Activated CD4-positive, alpha-beta T cell treated with anti-CD3 and anti-CD28 coated beads, Interleukin-2, Interleukin-6, amounts not matched to agents 100 ng/mL and 50 ng/mL, durations not matched to agents 16 hours and 8 hours (primary cell): Measurements from ENCODE around the gene PSME3.
"Not testable (repeated sequence)": the region's sequence is repeated elsewhere in the genome, so short reads cannot be mapped to it uniquely, and the experiment has no call there.

Experiments
- DNase-seq: peaks from one replicate; pipeline ENCODE4 v3.0.0-alpha.2; 2020

The PSME3 gene

GRCh38 chr17:42851371-42852240 lies 18.4 kb downstream of the PSME3 start:
- DNase-seq, result not testable (repeated sequence)

GRCh38 chr17:42852351-42852750 lies 19.2 kb downstream of the PSME3 start:
- DNase-seq, result no peak

DNA sequence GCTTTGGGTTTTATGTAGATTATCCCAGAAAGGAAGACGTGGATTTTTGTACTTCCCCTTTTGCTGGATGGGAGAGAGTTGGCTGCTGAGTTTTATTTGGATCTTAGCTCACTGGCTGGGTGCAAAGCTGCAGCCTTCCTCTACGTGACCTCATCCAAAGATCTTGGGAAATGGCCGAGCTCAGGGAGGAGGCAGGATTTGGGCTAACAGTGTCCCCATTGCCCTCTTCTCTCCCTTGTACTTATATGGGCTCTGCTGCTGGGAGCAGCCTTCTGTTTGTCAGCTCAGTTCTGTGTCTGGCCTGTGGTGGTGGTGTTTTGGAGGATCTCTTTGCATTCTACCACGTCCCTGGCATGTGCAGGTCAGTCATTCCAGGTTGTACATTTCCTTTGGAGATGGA lies 19.8 kb downstream of the PSME3 start:
- no peak for DNase-seq

DNA sequence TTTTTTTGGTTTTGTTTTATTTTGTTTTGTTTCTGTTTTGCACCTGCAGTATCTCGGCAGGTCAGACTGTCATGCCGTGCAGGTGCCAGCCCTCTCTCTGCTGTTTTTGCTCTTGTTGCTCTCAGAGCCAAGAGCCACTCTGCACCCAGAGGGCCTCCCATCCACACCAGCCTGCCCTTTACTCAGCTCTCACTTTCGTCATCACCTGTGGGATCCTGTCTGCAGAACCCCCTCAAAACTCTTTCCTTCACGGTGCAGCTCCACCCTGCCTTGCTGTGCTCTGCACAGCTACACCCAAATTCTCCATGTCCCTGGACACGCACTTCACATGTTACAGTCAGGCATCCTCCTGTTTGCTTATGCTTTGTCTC lies 20.4 kb downstream of the PSME3 start:
- no peak for DNase-seq

- no peak for DNase-seq
Observed at GRCh38 chr17:42853968-42854790, 21.0 kb downstream of the PSME3 start.

GRCh38 chr17:42855048-42855596 lies 21.9 kb downstream of the PSME3 start:
- DNase-seq, result no peak

- DNase-seq, result not testable (repeated sequence)
Observed at GRCh38 chr17:42856093-42856492, 22.9 kb downstream of the PSME3 start.

DNA sequence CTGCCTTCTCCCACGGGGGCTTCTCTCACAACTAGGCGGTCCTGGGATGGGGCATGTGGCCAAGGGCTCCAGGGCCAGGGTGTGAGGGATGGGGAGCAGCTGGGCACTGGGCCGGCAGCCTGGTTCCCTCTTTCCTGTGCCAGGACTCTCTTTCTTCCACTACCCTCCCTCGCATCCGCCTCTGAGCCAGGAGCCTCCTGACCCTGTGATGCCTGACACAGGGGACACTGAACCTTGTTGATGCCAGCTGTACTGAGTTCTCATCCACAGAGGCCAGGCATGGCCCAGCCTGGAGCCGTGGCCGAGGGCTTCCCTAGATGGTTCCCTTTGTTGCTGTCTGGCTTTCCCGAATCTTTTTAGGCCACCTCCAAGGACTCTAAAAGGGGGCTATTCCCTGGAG lies 23.3 kb downstream of the PSME3 start:
- not testable (repeated sequence) for DNase-seq

DNA sequence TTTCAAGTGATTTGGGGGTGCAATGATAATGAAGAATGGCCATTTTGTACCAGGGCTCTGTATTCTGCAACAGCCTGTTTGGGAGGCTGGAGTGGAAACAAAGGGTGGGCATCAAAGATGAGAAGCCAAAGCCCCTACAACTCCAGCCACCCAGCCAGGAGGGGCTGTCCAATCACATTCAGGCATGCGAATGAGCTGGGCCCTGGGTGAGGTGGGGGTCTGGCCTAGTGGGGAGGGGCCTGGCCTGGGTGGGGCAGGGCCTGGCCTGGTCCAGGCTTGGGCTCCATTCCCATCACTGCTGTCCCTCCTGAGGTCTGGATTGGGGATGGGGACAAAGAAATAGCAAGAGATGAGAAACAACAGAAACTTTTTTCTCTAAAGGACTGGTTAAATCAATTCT lies 24.2 kb downstream of the PSME3 start:
- no peak for DNase-seq

DNA sequence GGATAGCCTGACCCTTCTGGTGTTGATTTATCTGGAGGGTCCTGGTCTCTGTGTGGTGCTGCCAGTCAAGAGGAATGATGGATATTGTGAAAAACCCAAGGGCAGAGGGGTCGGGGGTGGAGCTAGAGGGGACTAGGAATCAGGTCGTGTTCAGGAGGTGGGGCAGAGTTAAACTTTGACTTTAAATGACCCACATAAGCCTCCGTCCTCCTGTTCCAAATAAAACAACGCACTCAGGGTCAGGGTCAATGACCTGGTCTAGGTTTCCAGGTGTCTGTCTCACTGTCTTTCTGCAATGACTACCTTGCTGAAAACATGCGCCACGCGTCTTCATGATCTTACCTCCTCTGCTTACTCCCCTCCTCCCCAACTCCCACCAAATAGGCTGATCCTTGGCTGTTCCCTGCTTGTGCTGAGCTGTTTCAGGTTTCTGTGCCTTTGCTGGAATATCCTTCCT lies 32.5 kb downstream of the PSME3 start:
- DNase-seq, result no peak

DNA sequence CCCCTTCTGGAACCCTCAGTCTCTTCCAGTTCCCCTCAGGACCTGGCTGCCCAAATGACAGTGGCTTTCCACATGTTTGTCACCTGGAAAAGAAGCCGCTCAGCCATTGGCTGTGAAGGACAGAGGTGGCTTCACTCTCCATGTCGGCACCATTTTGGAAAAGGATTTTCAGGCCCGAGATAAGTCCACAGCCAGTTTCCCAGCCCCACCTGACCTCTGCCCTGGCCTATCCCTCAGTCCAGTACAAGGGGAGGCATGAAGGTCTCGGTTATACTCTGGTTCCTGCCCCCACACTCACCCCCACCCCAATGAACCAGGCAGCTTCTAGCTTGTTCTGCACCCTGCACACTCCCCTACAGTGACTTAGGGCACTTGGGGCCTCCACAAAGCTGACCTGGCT lies 33.0 kb downstream of the PSME3 start:
- no peak for DNase-seq

DNA sequence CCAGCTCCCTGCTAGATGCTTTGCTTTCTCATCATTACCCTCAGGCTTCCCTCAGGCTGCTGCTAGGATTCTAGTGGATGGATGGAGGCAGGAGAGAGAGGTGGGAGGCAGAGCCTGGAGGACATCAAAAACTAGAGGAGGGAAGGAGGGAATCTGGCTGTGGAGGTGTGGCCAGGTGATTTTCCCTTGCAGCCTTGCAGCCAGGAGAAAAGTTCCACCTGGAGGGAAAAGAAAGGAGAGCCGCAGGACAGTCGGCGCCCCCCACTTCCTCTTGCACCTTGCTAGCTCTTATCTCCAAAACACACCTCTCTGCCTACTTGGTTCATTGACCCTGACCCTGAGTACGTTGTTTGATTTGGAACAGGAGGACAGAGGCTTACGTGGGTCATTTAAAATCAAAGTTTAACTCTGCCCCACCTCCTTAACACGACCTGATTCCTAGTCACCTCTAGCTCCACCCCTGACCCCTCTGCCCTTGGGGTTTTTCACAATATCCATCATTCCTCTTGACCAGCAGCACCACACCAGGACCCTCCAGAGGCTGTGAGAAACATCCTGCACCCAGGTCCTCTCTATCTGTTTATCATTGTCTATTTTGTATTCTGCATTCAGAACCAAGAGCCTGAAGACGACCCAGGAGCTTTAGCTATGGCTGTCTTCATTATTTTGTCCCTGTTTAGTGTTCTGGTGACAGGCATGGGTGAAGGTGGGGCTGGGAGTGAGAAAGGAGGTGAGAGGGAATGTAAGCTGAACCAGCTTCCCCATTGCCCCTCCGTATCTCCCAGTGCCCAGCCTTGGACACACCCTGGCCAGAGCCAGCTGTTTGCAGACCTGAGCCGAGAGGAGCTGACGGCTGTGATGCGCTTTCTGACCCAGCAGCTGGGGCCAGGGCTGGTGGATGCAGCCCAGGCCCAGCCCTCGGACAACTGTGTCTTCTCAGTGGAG lies 33.7 kb downstream of the PSME3 start:
- DNase-seq, result no peak

DNA sequence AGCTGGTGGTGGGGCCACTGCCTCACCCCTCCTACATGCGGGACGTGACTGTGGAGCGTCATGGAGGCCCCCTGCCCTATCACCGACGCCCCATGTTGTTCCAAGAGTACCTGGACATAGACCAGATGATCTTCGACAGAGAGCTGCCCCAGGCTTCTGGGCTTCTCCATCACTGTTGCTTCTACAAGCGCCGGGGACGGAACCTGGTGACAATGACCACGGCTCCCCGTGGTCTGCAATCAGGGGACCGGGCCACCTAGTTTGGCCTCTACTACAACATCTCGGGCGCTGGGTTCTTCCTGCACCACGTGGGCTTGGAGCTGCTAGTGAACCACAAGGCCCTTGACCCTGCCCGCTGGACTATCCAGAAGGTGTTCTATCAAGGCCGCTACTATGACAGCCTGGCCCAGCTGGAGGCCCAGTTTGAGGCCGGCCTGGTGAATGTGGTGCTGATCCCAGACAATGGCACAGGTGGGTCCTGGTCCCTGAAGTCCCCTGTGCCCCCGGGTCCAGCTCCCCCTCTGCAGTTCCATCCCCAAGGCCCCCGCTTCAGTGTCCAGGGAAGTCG lies 34.6 kb downstream of the PSME3 start:
- not testable (repeated sequence) for DNase-seq

DNA sequence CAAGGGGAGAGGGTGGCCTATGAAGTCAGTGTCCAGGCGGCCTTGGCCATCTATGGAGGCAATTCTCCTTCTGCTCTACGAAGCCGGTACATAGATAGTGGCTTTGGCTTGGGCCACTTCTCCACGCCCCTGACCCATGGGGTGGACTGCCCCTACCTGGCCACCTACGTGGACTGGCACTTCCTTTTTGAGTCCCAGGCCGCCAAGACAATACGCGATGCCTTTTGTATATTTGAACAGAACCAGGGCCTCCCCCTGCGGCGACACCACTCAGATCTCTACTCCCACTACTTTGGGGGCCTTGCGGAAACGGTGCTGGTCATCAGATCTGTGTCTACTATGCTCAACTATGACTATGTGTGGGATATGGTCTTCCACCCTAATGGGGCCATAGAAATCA lies 35.1 kb downstream of the PSME3 start:
- DNase-seq, result no peak

DNA sequence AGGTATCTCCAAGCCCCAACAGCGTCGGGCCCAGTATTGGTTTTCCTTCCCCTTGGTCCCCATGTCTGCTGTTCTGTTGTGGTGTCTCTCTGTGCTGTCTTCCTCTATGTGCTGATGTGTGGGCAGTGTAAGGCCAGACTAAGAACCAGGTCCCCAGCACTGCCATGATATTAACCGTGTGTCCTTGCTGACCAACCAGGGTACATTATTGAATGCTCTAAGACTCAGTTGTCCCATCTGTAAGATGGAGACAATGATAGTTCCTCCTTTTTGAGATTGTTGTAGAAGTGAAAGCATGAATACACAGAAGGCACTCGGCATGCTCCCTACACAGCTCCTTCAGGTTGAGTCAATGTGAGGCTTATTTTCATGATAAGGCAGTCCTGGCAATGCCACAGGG lies 38.5 kb downstream of the PSME3 start:
- DNase-seq, result no peak

DNA sequence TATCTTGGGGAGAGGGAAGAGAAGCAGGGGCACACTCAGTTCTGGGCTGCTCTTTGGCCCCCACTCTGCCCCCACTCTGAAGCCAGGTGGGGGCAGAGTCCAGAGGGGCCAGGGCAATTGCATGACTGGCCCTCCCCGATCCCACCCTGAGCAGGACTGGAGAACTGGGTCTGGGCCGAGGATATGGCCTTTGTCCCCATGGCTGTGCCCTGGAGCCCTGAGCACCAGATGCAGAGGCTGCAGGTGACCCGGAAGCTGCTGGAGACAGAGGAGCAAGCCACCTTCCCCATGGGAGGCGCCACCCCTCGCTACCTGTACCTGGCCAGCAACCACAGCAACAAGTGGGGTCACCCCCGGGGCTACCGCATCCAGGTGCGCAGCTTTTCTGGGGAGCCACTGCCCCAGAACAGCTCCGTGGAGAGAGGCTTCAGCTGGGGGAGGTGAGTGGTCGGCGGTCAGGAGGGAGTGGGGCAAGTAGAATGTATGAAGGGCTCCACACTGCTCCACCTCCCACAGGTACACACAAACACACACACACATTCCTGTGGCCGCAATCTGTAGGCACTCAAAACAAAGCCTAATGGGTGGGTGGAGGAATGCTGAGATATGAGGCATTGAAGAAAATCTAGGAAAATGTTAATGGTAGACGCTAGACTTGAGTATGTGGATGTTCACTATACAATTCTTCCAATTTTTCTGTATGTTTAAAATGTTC lies 39.2 kb downstream of the PSME3 start:
- no peak for DNase-seq

- no peak for DNase-seq
Observed at GRCh38 chr17:42873315-42873714, 40.1 kb downstream of the PSME3 start.

- not testable (repeated sequence) for DNase-seq
Observed at GRCh38 chr17:42873932-42874695, 40.9 kb downstream of the PSME3 start.

DNA sequence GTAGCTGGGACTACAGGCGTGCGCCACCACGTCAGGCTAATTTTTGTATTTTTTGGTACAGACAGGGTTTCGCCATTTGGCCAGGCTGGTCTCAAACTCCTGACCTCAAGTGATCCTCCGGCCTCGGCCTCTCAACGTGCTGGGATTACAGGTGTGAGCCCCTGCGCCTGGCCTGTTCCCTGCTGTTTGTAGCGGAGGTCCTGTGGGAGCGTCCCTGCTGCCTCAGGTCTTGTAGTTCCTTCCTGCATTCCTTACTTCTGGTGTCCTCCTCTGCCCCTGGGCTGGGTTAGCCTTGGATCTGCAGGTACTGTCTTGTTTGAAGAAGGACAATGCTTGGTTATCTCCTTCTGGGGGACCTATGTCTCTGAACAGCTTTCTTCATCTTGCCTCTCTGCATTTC lies 43.8 kb downstream of the PSME3 start:
- DNase-seq, result no peak

GRCh38 chr17:42878123-42878880 lies 45.1 kb downstream of the PSME3 start:
- DNase-seq, result no peak
